Measurements from ENCODE around the gene SHD. TPM values are rescaled to one million over a fixed set of nuclear protein-coding genes. Genes with fewer than 3 reads are reported as not detected.

The SHD gene
- total and polyA plus RNA-seq, 2 of the 13 experiments (the other 11 are each of a cell fraction or from before 2014, with no cell fraction given): 0.11 to 0.20 TPM

DNA sequence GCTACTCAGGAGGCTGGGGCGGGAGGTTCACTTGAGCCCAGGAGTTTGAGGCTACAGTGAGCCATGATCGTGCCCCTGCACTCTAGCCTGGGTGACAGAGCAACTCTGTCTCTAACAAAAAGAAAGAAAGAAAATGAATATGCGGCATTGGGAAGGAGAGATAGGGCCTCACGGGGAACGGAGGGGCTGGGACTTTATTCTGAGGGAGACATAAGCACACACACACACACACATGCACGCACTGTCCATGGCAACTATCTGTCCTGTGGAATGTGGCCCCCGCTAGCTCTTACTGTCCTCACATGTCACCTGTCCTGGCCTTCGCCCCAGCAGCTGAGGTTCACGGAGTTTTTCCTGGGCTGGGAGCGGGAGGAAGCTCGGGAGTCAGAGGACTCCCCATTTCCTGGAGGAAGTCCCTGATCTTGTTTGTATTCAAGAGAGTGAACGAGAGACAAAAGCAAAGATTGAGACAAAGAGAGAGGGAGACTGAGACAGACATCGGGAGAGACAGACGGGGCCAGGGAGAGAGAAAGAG lies 58.9 kb downstream of the SHD start (continued):
- TF ChIP-seq, protein P1, sequence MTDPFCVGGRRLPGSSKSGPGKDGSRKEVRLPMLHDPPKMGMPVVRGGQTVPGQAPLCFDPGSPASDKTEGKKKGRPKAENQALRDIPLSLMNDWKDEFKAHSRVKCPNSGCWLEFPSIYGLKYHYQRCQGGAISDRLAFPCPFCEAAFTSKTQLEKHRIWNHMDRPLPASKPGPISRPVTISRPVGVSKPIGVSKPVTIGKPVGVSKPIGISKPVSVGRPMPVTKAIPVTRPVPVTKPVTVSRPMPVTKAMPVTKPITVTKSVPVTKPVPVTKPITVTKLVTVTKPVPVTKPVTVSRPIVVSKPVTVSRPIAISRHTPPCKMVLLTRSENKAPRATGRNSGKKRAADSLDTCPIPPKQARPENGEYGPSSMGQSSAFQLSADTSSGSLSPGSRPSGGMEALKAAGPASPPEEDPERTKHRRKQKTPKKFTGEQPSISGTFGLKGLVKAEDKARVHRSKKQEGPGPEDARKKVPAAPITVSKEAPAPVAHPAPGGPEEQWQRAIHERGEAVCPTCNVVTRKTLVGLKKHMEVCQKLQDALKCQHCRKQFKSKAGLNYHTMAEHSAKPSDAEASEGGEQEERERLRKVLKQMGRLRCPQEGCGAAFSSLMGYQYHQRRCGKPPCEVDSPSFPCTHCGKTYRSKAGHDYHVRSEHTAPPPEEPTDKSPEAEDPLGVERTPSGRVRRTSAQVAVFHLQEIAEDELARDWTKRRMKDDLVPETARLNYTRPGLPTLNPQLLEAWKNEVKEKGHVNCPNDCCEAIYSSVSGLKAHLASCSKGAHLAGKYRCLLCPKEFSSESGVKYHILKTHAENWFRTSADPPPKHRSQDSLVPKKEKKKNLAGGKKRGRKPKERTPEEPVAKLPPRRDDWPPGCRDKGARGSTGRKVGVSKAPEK (CRISPR knock-in tag; IDR thresholded peaks at IDR 0.05; ENCODE audit: borderline replicate concordance): no peak
- TF ChIP-seq ZNF10 (CRISPR knock-in tag; IDR thresholded peaks at IDR 0.05; ENCODE audit: borderline replicate concordance, low read depth) (no peak), ZNF550 (CRISPR knock-in tag; IDR thresholded peaks at IDR 0.05; ENCODE audit: borderline replicate concordance) (no peak), TP53 (CRISPR knock-in tag; conservative IDR thresholded peaks at IDR 0.05) (no peak), HOXA9 (CRISPR knock-in tag; IDR thresholded peaks at IDR 0.05; ENCODE audit: borderline replicate concordance) (no peak), JUNB (CRISPR knock-in tag; IDR thresholded peaks at IDR 0.05; ENCODE audit: borderline replicate concordance) (no peak), ARNTL (CRISPR knock-in tag; IDR thresholded peaks at IDR 0.05) (peak; percentile 51; the same call in 1 of the 2 replicates), SSRP1 (CRISPR knock-in tag; IDR thresholded peaks at IDR 0.05) (no peak), CCAR2 (optimal IDR thresholded peaks at IDR 0.05; ENCODE audit: low read depth, low read length) (no peak), TOE1 (CRISPR knock-in tag; IDR thresholded peaks at IDR 0.05) (no peak), ATF7-NPFF (CRISPR knock-in tag; IDR thresholded peaks at IDR 0.05; ENCODE audit: low read depth) (peak; percentile 33; the same call in 1 of the 2 replicates), FOXA3 (CRISPR knock-in tag; IDR thresholded peaks at IDR 0.05) (0 out of 2 replicates have a peak, but pooled peaks have one; percentile 16), MIXL1 (CRISPR knock-in tag; IDR thresholded peaks at IDR 0.05) (0 out of 2 replicates have a peak, but pooled peaks have one; percentile 5), ZNF335 (CRISPR knock-in tag; IDR thresholded peaks at IDR 0.05) (0 out of 2 replicates have a peak, but pooled peaks have one; percentile 22), ZEB1 (IDR thresholded peaks at IDR 0.05; ENCODE audit: insufficient replicate concordance, low read depth) (no peak)
- TF ChIP-seq, protein P2, sequence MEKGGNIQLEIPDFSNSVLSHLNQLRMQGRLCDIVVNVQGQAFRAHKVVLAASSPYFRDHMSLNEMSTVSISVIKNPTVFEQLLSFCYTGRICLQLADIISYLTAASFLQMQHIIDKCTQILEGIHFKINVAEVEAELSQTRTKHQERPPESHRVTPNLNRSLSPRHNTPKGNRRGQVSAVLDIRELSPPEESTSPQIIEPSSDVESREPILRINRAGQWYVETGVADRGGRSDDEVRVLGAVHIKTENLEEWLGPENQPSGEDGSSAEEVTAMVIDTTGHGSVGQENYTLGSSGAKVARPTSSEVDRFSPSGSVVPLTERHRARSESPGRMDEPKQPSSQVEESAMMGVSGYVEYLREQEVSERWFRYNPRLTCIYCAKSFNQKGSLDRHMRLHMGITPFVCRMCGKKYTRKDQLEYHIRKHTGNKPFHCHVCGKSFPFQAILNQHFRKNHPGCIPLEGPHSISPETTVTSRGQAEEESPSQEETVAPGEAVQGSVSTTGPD (CRISPR knock-in tag; IDR thresholded peaks at IDR 0.05): no peak
- TF ChIP-seq, protein P3, sequence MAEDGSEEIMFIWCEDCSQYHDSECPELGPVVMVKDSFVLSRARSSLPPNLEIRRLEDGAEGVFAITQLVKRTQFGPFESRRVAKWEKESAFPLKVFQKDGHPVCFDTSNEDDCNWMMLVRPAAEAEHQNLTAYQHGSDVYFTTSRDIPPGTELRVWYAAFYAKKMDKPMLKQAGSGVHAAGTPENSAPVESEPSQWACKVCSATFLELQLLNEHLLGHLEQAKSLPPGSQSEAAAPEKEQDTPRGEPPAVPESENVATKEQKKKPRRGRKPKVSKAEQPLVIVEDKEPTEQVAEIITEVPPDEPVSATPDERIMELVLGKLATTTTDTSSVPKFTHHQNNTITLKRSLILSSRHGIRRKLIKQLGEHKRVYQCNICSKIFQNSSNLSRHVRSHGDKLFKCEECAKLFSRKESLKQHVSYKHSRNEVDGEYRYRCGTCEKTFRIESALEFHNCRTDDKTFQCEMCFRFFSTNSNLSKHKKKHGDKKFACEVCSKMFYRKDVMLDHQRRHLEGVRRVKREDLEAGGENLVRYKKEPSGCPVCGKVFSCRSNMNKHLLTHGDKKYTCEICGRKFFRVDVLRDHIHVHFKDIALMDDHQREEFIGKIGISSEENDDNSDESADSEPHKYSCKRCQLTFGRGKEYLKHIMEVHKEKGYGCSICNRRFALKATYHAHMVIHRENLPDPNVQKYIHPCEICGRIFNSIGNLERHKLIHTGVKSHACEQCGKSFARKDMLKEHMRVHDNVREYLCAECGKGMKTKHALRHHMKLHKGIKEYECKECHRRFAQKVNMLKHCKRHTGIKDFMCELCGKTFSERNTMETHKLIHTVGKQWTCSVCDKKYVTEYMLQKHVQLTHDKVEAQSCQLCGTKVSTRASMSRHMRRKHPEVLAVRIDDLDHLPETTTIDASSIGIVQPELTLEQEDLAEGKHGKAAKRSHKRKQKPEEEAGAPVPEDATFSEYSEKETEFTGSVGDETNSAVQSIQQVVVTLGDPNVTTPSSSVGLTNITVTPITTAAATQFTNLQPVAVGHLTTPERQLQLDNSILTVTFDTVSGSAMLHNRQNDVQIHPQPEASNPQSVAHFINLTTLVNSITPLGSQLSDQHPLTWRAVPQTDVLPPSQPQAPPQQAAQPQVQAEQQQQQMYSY (CRISPR knock-in tag; IDR thresholded peaks at IDR 0.05): no peak
- TF ChIP-seq, protein P4, sequence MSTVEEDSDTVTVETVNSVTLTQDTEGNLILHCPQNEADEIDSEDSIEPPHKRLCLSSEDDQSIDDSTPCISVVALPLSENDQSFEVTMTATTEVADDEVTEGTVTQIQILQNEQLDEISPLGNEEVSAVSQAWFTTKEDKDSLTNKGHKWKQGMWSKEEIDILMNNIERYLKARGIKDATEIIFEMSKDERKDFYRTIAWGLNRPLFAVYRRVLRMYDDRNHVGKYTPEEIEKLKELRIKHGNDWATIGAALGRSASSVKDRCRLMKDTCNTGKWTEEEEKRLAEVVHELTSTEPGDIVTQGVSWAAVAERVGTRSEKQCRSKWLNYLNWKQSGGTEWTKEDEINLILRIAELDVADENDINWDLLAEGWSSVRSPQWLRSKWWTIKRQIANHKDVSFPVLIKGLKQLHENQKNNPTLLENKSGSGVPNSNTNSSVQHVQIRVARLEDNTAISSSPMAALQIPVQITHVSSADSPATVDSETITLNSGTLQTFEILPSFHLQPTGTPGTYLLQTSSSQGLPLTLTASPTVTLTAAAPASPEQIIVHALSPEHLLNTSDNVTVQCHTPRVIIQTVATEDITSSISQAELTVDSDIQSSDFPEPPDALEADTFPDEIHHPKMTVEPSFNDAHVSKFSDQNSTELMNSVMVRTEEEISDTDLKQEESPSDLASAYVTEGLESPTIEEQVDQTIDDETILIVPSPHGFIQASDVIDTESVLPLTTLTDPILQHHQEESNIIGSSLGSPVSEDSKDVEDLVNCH (CRISPR knock-in tag; IDR thresholded peaks at IDR 0.05): no peak
